Thyroid gland (tissue), 4 donors: ENCODE measurements around the gene NUDT16L1.

Experiments used
- CTCF ChIP-seq, 6 experiments: fragments of 200-600 bp in 3 of 6; fragments of 450-650 bp in 3 of 6; sonication (generic) in 3 of 6; IDR thresholded peaks; one replicate each; pipeline ENCODE4 v1.5.1; 2016 to 2019; ENCODE audit warnings: antibody characterized with exemption in 6 of 6, mild to moderate bottlenecking in 2 of 6, inconsistent platforms in 1 of 6, moderate library complexity in 1 of 6
- POLR2A ChIP-seq, 2 donors: fragments of 450-650 bp; IDR thresholded peaks; one replicate each; pipeline ENCODE4 v1.6.1; 2017; ENCODE audit warnings: antibody characterized with exemption in 2 of 2, mild to moderate bottlenecking in 2 of 2, moderate library complexity in 1 of 2

GRCh38 chr16:4689864-4690704 is 3.3 kb upstream of the NUDT16L1 start:
- TF ChIP-seq CTCF (IDR thresholded peaks at IDR 0.05) (no peak), POLR2A (IDR thresholded peaks at IDR 0.05) (no peak)
